Upper lobe of right lung (tissue), 1 donor: Measurements from ENCODE around the gene LRRC36. TPM values are rescaled to one million over a fixed set of nuclear protein-coding genes. Genes with fewer than 3 reads are reported as not detected.

Source experiments
- ATAC-seq: fragments of 200-7000 bp; cut with Tn5 transposase; one replicate; pipeline ENCODE4 v1.9.1; 2020; ENCODE audit warnings: mild to moderate bottlenecking, moderate library complexity
- DNase-seq: peaks from one replicate; pipeline ENCODE4 v3.0.0-alpha.2; 2020
- H3K27ac ChIP-seq: fragments of 200-600 bp; one replicate; pipeline ENCODE4 v1.8.0; 2022
- H3K27me3 ChIP-seq: fragments of 200-600 bp; one replicate; pipeline ENCODE4 v1.8.0; 2022; ENCODE audit warnings: mild to moderate bottlenecking
- H3K36me3 ChIP-seq: fragments of 200-600 bp; one replicate; pipeline ENCODE4 v1.8.0; 2022
- H3K4me1 ChIP-seq: fragments of 200-600 bp; one replicate; pipeline ENCODE4 v1.8.0; 2022
- H3K4me3 ChIP-seq: fragments of 200-600 bp; one replicate; pipeline ENCODE4 v1.8.0; 2022; ENCODE audit warnings: mild to moderate bottlenecking
- H3K9me3 ChIP-seq: fragments of 200-600 bp; one replicate; pipeline ENCODE4 v1.8.0; 2022
- CTCF ChIP-seq: fragments of 200-600 bp; IDR thresholded peaks from one replicate; pipeline ENCODE4 v1.8.0; 2022; ENCODE audit warnings: antibody characterized with exemption
- intact Hi-C: fragments of 100-400 bp; cut with DNase I; formaldehyde crosslinking; loops from one replicate; pipeline ENCODE4 v1.11.0; 2022
- total RNA-seq: library from RNA; stranded (reverse); fragmentation: NEBNext Ultra II Directional; extraction: Animal tissue kit (Norgen Biotek cat#: 25700); gene quantifications from one replicate; pipeline ENCODE4 v1.2.1, GENCODE V29; 2021
- donor health status: DM: no; HTN: yes; CAD: no; lungs with severe emphysema.

Gene LRRC36
- total RNA-seq, 1 donor from 2014 or later = 27.4 TPM

GRCh38 chr16:67432506-67432890, 105.9 kb downstream of the LRRC36 start:
- TF ChIP-seq CTCF = no peak
- Histone ChIP-seq H3K36me3 (peaks cover 12% of the 10 kb centered on the region), H3K4me3 (no peak overlapping the region), H3K4me1 (peaks cover 21% of the 10 kb centered on the region), H3K9me3 (no peaks in the 10 kb centered on the region), H3K27me3 (no peaks in the 10 kb centered on the region), H3K27ac (no peak overlapping the region)
- intact Hi-C loops = no loop called here
- ATAC-seq = no peak
- DNase-seq = no peak

- H3K27me3 ChIP-seq = no peaks in the 10 kb centered on the region
- H3K9me3 ChIP-seq = no peaks in the 10 kb centered on the region
- ATAC-seq (no peak), DNase-seq (no peak)
- H3K36me3 ChIP-seq = peaks cover 19% of the 10 kb centered on the region
- H3K27ac ChIP-seq = no peak overlapping the region
- intact Hi-C loops = no loop called here
- TF ChIP-seq CTCF = no peak
- H3K4me3 ChIP-seq = no peak overlapping the region
- peaks cover 20% of the 10 kb centered on the region for H3K4me1 ChIP-seq
Measured at GRCh38 chr16:67433131-67433719, 106.6 kb downstream of the LRRC36 start.

Other genes starting within 250 kb of the LRRC36 start
- 16.4 TPM for gene PHAF1, start 216.9 kb upstream of the LRRC36 start, total RNA-seq
- 19.3 TPM for gene B3GNT9, start 175.8 kb upstream of the LRRC36 start, total RNA-seq
- 24.1 TPM for gene TRADD, start 166.9 kb upstream of the LRRC36 start, total RNA-seq
- 34.1 TPM for gene FBXL8, start 166.9 kb upstream of the LRRC36 start, total RNA-seq
- gene HSF4, start 162.1 kb upstream of the LRRC36 start, total RNA-seq = 87.8 TPM
- 59.7 TPM for gene NOL3, start 156.3 kb upstream of the LRRC36 start, total RNA-seq
- gene MATCAP1, start 142.9 kb upstream of the LRRC36 start, total RNA-seq = 28.4 TPM
- gene EXOC3L1, start 136.7 kb upstream of the LRRC36 start, total RNA-seq = 17.1 TPM
- 68.2 TPM for gene E2F4, start 134.7 kb upstream of the LRRC36 start, total RNA-seq
- gene ELMO3, start 127.7 kb upstream of the LRRC36 start, total RNA-seq = 17.5 TPM
- gene TMEM208, start 99.7 kb upstream of the LRRC36 start, total RNA-seq = 39.3 TPM
- 94.9 TPM for gene FHOD1, start 79.3 kb upstream of the LRRC36 start, total RNA-seq
- 2.4 TPM for gene SLC9A5, start 77.8 kb upstream of the LRRC36 start, total RNA-seq
- gene PLEKHG4, start 47.3 kb upstream of the LRRC36 start, total RNA-seq = 16.2 TPM
- gene KCTD19, start 74 bp upstream of the LRRC36 start, total RNA-seq = 1.4 TPM
- gene TPPP3, start 66.7 kb downstream of the LRRC36 start, total RNA-seq = 29.7 TPM
- gene ZDHHC1, start 89.7 kb downstream of the LRRC36 start, total RNA-seq = 11.1 TPM
- gene HSD11B2, start 104.3 kb downstream of the LRRC36 start, total RNA-seq = 2.2 TPM
- 143 TPM for gene ATP6V0D1, start 154.3 kb downstream of the LRRC36 start, total RNA-seq
- gene AGRP, start 156.7 kb downstream of the LRRC36 start, total RNA-seq = 4.9 TPM
- gene RIPOR1, start 202.0 kb downstream of the LRRC36 start, total RNA-seq = 133 TPM
- 36.0 TPM for gene CTCF, start 235.7 kb downstream of the LRRC36 start, total RNA-seq